GM20431 (cell line): ENCODE measurements around the gene NXPH4.

ENCODE experiments used
- in situ Hi-C: fragments of 300-500 bp; cut with MseI, MboI; formaldehyde crosslinking; loops from one replicate; pipeline ENCODE4 v1.15.0; 2020; ENCODE audit warnings: low sequenced_read_pairs; ENCODE audit not compliant: unreplicated experiment

NXPH4 gene

DNA sequence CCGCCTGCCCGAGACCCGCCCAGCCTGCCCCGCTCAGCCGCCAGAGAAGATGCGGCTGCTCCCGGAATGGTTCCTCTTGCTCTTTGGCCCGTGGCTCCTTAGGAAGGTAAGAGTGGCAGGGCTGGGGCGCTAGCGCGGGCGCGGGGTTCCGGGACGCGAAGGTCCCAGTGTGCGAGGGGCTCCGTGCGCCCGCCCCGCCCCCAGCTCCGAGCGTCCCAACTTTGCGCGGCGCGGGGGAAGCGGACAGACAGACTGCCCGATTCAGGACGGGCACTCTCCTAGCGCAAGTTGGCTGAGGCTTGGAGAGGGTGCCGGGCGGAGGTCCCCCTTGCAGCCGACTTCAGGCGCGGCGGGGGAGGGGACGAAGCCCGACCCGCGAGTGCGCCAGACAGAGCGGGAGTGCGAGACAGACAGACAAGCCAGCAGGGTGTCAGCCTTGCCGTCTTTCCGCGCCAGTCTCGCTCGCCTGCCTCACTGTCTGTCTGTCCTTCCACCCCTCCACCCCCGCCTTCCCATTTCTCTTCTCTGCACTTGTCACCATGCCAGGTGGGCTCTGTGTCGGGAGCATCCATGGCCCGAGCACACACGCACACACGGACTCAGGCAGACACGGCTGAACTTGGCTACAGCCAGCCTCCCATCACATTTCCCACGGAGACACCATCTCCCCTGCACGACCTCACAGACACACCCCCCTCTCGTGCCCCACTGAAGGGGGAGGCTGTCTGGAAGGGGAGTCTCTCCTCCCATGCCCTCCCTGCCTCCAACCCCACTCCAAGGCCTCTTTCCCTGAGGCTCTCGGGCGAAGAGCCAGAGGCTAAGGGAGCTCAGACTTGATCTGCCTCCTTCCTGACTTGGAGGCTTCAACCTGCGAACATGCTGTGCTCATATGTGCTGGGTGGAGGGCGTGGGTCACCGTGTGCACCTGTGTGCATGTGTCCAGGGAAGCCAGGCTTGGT, 606 bp downstream of the NXPH4 start:
- in situ Hi-C loops: no loop called here

DNA sequence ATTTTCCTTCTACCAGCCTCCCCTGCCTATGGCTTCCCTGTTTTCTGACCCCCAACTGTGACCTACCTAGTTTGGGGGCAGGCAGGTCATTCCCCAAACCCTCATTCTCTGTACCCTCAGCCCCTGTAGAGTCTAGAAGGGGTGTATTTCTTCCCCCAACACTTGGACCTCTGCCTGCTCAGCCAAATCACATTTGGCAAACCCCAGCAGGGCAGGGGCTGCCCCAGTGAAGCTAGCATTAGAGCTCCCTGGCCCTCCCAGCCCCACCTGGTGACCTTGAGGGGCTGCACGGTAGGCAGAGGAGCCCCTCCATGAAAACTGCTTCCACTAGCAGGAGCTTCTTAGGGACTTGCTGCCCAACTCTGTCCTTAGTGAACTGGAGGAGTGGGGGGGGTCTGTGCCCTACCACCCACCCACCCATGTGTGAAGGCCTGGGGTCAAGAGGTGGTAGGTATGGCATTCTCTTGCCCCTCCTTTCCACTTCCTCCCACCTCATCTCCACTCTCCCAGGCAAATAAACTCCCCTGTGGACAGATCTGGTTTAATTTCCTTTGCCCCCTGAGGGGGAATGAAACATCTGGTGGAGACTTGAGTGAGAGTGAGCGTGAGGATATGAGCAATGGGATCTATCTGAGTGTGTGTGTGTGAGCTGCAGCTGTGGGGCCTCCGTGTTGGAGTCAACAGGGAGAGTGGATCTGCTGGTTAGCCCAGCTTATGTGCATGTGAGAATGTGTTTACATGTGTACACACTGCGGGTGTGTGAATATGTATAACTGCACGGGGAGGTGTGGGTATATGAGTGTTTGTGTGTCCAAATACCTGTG, 1.6 kb downstream of the NXPH4 start:
- in situ Hi-C loops: no loop called here

DNA sequence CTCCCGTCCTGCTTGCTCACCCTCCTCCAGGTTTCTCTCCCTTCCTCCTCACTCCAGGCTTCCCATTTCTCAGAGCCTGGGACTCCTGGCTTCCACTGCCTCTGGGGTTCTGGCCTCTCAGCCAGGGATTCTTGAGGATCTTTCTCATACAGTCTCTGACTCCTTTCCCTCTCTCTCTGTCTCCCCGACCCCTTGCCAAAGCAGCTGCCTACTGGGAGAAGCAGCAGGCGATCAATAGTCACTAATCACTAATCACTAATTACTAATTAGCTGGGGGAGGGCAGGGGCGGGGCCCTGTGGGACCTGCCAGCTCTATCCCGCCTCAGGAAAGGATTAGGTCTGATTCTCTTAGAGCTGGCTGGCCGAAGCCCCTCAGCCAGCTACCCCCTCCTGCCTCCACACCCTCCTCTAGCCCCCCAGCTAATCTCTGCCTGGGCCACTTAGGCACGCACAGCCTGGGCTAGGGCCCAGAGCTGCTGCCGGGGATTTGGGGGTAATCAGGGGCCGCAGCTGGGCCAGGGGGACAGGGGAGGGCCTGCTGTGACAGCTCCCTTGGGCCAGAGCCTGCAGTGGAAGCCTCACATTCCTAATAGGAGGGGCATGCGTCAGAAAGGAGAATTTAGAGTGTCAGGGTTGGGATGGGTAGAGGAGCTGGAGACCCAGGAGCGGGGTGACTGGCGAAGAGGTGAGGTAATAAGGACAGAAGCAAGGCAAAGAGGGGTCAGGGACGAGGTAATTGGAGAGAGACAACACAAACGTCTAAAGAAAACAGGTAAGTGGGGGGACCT, 2.8 kb downstream of the NXPH4 start:
- in situ Hi-C loops: no loop called here

DNA sequence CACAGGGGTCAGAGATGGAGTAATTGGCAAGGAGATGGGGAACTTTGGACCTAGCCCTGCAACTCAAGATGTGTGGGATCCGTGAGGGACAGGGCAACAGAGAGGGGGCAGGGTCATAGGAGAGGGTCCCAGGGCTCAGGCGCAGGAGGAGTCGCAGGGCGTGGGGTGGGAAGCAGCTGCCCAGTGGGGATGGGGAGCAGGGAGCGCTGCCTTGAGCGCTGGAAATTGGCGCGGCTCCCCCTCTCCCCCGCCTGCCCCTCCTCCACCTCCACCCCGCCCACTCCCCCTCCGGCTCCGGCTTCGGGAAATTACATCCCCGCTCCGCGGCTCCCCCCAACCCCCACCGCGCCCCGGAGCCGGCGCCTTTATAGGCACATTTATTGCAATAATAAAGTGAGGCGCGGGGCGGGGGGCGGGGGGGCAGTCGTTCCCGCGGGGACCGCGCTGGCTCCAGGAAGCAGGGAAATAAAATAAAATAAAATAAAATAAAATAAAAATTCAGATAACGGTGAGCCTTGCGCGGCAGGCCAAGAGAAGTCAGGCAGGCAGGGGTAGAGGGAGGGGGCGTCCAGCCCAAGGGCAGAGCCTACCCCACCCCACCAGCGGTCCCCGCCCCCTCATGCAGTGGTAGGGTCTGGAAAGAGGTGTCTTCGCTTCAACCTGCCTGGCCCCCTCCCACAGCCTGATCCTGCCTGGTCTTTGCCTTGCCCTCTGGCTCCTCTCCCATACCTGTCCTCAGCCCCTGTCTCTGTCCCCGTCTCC, 3.6 kb downstream of the NXPH4 start:
- in situ Hi-C loops: no loop called here

DNA sequence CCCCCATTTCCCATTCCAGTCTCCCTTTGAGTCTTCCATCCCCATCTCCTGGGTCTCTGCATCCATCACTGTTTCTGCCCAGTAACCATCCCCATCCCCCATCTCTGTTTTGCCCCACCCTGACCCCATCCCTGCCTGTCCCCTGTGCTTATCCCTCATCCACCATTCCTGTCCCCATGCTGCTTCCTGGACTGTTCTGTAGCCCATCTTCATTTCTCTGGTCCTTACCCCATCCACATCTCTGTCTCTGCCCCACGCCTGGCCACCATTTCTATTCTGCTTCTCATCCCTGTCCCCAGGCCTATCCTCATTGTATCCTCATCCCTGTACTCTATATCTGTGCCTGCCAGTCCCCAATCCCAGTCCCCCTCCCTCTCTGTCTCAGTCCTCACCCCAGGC, 4.2 kb downstream of the NXPH4 start:
- in situ Hi-C loops: no loop called here

DNA sequence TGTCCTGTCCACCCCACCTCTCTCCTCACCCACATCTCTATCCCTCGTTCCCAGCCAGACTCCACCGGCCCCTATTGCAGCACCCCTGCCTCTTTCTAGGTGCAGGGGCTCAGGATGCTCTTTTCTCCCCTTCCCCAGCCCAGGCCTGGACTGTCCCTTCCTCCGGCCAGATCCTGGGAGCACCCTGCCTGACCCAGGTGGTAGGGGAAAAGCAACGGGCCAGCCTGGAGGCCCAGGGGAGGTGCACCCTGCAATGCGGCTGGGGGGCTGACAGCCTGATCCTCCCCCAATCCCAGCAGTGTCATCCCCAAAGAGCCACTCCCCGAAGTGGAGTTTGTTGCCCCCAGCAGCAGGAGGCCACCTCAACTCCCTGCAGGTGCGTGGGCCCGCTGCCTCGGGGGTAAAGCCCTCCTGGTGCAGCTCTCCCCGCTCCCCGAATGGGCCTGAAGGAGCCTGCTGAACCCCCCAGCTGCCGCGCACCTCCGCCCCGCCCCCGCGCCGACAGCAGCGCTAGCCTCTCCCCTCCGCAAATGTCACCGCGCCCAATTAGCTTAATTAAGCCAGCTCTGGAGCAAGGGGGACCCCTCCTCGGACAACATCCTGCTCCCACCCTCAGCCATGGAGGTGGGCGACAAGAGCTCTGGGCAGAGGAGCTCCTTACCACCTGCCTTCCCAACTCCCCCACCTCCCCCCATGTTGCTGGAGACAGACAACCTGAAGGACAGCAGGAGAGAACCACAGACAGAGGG, 4.7 kb downstream of the NXPH4 start:
- in situ Hi-C loops: no loop called here

DNA sequence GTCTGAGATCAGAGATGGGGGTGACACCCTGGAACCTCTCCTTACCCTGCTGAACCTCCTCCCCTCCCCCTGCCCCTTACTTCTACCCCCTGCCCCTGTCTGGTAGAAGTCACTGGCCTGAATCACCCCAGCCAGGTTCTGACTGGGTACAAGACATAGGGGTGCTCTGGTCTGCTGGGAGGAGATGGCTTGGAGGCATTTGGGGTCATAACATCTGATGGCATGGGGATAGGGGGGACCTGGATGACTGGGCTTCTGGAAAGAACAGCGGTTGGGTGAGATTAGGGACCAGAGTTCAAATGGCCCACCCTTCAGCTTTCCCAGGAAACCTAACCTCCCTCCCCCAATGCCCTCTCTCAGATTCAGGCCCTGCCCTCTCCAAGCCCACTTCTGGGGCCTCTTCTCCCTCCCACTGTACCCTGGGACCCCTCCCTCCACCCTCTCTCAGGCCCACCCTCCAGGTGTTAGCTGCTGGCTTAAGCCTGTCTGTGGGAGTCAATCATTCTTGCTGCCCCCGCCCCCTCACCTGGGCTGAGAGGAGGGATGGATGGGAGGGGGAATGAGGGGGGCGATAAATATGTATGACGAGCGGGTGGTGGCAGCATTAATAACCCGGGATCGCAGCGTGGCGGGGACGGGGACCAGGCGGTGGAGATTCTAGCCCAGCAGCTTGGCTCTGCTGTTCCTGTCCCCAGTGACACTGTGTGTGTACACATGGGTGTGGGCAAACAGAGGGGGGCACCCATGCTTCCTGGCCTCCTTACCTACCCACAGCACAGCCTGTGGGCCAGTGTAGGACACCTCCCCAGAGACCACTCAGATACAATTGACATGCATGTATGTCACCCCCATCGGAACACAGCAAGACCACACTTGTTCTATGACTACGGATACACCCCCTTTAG, 5.9 kb downstream of the NXPH4 start:
- in situ Hi-C loops: no loop called here

DNA sequence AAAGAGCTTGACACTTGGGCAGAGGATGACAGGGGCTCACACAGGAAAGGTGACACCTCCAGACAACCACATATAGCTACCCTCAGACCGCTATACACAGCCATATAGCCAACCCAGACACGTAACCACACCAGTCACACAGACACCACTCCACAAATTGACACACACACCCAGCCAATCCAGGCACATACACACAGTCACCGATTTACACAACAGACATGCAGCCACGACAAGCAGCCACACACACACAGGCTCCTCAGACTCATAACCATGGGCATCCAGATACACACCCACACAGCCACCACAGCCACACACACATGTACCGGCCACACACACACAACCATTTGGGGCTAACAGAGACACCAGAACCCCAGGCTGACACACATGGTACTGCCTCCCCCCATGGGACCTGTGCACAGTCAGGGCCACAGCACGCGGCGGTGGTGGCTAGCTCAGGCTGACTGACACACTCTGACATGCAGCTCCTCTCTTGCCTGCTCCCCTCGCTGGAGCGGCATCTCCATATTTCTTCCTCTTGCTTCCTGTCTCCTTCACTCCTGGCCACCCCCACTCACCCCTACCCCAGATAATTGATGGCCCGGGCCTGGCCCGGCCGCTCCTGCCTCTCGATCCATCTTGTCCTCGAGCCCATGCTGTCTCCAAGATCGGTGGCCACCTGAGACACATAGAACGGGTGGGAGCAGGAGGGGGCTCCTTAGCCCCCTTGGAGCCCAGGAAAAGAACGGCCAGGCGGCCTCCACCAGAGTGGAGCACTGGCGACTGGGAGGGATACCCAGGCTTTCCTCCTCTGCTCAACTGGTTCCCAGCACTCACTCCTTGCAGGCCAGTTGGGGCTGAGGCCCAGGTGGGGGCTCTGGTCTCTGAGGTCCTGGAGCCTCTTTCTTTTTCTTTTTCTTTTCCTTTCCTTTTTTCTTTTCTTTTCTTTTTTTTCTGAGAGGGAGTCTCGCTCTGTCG, 6.9 kb downstream of the NXPH4 start:
- in situ Hi-C loops: no loop called here

DNA sequence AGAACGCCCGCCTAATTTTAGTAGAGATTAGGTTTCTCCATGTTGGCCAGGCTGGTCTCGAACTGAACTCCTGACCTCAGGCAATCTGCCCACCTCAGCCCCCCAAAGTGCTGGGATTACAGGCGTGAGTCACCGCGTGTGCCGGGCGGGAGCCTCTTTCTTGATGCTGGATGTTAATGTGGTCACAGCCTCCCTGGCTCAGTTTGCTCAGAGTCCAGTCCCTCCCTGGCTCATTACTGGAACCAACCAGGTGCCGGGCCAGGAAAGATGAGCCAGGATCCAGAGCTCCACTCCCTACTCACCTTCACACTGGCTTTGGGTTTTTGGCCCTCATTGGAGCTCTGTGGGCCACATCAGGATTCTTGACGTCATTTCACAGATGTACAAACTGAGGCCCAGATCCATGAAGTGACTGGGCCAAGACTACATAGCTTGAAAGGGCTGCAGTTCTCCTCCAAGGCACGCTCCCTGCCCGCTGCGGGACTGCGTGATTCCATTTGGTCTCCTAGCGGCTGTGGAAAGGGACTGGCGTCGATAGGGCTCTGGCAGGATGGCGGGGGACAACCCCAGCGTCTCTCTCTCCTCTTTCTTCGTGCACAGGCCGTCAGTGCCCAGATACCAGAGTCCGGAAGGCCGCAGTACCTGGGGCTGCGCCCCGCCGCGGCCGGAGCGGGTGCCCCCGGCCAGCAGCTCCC, 7.8 kb downstream of the NXPH4 start:
- in situ Hi-C loops: no loop called here

DNA sequence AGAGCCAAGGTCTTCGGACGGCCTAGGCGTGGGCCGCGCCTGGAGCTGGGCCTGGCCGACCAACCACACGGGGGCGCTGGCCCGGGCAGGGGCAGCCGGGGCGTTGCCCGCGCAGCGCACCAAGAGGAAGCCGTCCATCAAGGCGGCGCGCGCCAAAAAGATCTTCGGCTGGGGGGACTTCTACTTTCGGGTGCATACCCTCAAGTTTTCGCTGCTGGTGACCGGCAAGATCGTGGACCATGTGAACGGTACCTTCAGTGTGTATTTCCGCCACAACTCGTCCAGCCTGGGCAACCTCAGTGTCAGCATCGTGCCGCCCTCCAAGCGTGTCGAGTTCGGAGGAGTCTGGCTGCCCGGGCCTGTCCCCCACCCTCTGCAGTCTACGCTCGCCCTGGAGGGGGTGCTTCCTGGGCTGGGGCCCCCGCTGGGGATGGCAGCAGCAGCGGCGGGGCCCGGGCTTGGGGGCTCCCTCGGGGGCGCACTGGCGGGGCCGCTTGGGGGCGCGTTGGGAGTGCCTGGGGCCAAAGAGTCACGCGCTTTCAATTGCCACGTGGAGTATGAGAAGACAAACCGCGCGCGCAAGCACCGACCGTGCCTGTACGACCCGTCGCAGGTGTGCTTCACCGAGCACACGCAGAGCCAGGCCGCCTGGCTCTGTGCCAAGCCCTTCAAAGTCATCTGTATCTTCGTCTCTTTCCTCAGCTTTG, 8.5 kb downstream of the NXPH4 start:
- in situ Hi-C loops: no loop called here

DNA sequence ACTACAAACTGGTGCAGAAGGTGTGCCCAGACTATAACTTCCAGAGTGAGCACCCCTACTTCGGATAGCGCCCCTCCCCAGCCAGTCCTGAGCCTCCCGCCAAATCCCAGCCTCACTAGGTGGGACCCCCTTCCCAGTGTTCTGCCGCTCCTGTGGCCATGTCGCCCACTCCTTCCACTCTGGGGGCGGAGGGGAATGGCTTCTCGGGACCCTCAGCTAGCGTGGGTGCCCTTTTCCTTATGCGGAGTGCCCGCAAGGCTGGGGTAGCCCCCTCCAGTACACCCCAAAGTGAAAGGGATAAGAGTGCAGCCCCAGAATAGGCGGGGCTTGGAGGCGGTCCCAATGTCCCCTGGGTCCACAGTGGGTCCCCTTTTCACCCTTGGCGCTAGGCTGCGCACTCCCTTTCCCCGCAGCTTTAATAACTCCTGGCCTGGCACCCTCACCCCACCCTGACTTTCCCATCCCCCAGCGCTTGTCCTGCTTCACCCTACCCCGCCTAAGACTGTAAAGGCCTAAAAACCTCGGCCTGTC, 9.2 kb downstream of the NXPH4 start:
- in situ Hi-C loops: no loop called here

DNA sequence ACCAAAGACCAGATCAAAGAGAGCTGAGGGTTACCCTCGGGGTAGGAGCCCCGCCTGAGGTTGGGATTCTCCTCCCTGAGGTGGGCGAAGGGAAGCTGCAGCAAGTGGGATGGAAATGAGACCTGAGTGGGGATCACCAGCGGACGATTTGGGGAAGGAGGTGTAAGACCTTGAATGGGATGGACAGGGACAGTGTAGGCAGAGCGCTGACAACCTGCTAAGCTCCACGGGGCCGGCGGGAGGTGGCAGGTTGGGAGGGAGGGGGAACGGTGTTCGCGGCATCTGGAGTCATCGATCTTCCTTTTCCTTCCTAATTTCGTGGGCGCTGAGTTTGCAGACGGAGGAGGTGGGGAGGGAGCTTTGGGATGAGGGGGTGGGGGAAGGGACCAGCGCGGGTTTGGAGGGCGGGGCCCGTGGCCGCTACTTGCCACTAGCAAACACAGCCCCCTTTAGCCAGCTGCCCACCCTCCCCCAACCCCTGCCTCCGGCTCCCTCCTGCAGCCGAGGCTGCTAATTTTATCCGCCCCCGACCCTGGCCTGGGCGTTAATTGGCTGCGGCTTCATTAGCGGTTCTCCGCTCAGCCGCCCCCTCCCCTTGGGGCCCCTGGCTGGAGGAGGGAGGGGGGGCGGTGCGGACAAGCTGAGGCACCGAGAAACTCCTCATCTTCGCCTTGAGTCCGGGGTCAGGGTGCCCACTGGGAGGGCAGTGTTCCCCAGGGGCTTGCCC, 10.2 kb downstream of the NXPH4 start:
- in situ Hi-C loops: no loop called here

DNA sequence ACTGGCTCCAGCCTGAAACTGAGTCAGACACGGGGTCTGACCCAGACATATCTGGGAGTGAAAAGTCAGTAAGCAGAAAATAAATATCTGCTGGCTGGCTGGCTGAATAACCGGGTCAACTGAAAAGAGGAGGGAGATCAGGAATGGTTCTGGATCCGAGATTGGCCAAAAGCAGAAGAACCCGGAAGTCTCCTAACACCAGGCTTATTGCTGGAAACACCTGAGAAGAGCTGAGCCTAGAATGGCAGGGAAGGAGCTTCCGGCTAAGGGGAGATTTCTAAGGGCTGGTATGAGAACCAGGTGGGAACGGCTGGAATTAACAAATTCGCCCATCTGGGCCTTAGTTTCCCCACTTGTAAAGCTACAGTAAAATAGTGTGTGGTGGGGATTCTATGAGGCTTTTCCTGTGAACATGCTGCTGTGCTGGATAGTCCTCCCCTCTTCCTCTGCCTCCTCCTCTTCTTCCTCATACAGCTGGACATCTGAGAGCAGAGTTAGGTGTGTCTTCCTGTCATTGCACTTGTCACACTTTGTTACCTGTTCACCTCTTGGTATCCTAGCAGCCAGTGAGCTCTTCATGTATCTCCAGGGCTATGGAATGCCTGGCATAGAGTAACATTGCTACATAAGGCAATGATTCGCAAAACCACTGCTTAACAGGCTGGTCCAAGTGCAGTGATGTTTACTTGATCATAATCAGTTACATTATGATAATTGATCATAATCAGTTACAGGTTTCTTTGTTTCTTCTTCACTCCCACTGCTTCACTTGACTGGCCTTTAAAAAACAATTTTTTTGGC, 10.9 kb downstream of the NXPH4 start:
- in situ Hi-C loops: no loop called here

DNA sequence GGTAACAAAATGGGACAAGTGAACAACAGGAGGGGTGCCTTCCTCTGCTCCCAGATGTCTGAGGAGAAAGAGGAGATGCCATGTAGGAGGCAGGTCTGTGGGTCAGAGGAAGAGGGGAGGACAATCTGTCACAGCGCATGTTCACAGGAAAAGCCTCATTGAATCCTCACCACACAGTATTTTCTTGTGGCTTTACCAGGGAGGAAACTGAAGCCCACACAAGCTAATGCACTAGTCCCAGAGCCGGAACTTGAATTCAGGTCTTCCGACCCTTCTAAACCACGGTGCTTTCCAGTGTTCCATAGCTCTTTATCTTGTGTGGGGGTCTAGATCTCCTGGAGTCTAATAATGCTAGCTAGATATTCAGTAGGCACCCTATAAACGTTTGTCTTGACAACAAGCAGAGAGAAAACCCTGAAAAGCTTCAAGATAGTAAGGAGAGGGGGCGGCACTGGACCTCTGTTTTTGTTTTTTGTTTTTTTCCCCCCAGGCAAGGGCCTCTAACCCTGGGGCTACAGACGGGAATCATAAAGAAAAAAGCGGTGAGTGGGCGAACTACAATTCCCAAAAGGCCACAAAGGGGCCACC, 12.5 kb downstream of the NXPH4 start:
- in situ Hi-C loops: no loop called here
